HG03442 (cell line): Measurements from ENCODE around the gene ARHGAP27.
"Not testable (repeated sequence)": the region's sequence is repeated elsewhere in the genome, so short reads cannot be mapped to it uniquely, and the experiment has no call there.

Experiments used
- ATAC-seq: cut with Tn5 transposase; IDR thresholded peaks from one replicate; pipeline ENCODE4 v1.9.1; 2021; ENCODE audit warnings: mild to moderate bottlenecking, moderate library complexity; ENCODE audit not compliant: unreplicated experiment

The ARHGAP27 gene

GRCh38 chr17:45364531-45365390 is 67.9 kb downstream of the ARHGAP27 start:
- ATAC-seq = no peak

- ATAC-seq = no peak
These were observed 69.2 kb downstream of the ARHGAP27 start for GRCh38 chr17:45363498-45363897.

DNA sequence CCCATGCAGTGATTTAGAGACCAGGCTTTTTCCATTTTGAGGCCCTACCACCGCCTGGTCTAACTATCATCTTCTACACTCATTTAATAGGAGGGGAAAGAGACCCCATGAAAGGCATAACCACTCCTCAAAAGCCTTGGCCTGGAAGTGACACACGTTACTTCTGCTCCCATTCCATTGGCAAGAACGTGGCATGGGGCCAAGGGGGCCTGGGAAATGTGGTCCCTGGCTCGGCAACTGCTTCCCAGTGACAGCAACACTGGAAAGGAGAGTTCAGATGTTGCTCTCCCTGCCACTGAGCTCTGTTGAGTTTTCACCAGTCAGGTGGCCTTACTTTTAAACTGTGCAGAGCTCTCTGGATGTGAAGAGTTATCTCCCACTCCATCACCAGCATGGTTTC is 70.7 kb downstream of the ARHGAP27 start:
- ATAC-seq = no peak

DNA sequence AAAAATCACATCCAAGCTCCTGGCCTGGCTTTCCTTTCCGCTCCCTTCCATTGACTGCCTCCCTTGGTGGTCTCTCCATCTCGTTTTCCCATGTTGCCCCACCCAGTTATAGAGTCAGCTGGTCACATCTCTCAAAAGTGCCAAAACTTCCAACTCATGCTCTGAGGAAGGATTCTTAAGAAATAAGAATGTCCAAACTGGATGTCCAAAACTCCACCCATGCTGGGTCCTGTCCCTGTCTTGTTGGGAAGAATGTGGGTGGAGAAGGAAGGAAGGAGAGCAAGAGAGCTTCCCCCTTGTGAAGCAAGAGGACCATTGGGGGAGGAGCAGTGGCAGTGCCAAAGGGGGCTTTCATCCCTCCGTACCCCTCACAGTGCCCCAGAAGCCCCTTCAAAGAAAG is 71.2 kb downstream of the ARHGAP27 start:
- no peak for ATAC-seq

DNA sequence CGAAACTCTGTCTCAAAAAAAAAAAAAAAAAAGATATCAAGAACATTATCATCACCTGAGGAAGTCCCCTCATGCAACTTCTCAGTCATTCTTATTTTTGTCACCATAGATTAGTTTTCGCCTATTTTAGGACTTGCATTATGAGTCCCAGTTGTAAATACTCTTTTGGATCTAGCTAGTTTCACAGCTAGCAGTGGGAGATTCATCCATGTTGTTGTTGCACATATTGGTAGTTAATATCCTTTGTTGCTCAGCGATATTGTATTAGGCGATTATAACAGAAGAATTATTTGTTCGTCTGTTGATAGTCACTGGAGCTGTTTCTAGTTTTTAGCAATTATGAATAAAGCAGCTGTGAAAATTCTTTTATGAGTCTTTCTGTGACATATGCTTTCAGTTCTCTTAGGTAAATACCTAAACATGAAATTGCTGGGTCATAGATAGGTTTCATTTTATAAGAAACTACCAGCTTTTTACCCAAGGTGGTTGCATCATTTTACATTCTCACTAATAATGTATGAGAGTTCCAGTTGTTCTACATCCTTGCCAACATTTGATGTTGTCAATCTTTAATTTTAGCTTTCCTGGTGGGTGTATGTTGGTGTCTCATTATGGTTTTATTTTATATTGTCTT is 75.2 kb downstream of the ARHGAP27 start:
- no peak for ATAC-seq

- ATAC-seq = no peak
These were observed 77.6 kb downstream of the ARHGAP27 start for GRCh38 chr17:45355087-45355486.

DNA sequence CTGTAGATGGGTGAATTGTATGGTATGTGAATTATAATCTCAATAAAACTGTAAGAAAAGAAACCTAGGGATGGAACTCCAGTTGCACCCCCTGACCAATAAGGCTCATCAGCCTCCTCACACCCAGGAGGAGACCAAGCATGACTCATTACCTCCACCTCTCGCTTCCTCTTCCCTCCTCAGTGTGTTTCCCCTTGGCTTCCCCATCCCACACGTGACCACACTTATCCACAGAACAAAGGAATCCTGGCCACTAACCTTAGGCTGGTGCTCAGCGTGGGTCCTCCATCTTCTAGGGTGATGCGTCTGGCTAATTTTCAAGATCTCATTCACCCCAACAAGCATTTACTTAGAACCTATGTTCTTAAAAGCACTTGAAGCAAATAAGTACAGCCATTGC is 79.6 kb downstream of the ARHGAP27 start:
- ATAC-seq = no peak

GRCh38 chr17:45351831-45352230 is 80.8 kb downstream of the ARHGAP27 start:
- no peak for ATAC-seq

- ATAC-seq = no peak
These were observed 85.2 kb downstream of the ARHGAP27 start for GRCh38 chr17:45347444-45347843.

- no peak for ATAC-seq
These were observed 86.3 kb downstream of the ARHGAP27 start for GRCh38 chr17:45346216-45347015.

DNA sequence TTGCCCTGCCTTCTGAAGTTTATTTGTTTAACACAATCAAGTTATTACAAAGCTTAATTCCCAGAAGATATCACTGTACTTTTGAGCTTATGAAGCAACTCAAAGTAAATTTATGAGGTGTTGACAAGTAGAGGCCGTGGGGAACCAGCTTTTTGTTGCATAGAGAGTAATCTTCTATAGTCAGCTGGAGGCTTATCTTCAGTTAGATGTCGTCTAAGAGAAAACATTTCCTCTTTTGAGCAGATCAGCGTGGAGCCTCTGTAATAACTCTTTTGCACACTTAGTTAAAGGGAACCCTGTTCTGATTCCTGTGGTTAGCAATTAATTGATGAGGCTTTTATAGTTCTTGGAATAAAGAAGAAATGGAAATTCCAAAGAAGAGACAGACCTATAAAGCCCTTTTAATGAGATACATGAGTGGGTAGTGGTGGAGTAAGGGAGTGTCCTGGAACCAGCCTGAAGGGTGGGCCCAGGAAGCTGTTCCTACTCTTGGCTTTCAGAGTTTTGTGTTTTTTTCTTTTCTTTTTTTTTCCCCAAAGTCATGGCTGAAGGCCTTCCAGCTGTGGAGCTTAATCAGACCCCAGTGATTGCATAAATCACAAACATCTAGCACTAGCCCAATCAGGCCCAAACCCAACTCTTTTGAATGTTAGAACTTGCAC is 87.0 kb downstream of the ARHGAP27 start:
- no peak for ATAC-seq

GRCh38 chr17:45345246-45345553 is 87.5 kb downstream of the ARHGAP27 start:
- ATAC-seq = no peak

GRCh38 chr17:45343967-45344664 is 88.6 kb downstream of the ARHGAP27 start:
- ATAC-seq = not testable (repeated sequence)
